ENCODE measurements around the gene RPIA.

GRCh38 chr2:88656690-88657089, 34.8 kb upstream of the RPIA start:
- TF ChIP-seq, protein P1, sequence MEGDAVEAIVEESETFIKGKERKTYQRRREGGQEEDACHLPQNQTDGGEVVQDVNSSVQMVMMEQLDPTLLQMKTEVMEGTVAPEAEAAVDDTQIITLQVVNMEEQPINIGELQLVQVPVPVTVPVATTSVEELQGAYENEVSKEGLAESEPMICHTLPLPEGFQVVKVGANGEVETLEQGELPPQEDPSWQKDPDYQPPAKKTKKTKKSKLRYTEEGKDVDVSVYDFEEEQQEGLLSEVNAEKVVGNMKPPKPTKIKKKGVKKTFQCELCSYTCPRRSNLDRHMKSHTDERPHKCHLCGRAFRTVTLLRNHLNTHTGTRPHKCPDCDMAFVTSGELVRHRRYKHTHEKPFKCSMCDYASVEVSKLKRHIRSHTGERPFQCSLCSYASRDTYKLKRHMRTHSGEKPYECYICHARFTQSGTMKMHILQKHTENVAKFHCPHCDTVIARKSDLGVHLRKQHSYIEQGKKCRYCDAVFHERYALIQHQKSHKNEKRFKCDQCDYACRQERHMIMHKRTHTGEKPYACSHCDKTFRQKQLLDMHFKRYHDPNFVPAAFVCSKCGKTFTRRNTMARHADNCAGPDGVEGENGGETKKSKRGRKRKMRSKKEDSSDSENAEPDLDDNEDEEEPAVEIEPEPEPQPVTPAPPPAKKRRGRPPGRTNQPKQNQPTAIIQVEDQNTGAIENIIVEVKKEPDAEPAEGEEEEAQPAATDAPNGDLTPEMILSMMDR (IDR thresholded peaks at IDR 0.05) = no peak
- no peak for TF ChIP-seq POLR2A (IDR thresholded peaks at IDR 0.05)
